ENCODE measurements around the gene TES.
A peak's percentile ranks its signal among the peaks of the same experiment; 100 is the strongest.

DNA sequence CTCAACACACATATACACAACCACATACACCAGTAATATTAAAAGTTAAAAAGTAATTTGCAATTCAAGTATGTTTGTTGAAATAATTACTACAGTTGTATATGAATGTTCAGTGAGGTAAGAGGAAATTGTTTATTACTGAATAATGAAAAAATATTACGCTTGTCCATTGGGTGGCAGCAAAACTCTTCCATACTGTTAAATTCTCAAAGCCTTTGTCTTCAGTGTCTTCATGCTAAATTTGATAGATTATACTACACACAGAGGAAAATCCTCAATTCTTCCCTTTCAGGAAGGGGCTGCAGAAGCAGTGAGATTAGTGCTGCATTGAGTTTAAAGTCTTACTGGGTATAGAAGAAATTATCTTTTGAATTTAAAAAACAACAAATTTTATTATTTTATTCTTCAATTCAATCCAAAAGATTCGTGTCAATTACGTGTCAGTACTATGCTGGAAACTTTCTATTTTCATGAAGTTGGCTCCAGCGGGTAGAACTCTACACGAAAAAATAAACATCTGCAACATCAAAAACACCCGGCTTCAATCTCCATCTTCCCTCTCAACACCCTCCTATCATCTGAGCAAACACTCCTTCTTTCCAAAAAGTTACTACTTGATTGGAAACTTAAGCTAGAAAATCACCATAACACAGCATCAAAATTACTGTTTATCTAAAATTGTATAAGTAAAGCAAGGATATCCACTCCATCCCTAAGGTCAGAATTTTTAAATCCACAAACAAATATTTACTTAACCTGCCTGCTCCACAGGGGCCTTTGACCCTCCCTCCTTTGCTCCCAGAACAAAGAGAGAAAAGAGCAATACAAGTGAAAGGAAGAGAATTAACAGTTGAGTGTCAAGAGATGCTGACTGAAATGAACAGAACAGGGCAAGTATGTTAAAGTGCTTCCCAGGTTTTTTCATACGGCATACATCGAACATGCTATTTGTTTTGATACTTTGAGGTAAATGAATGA is 37.0 kb upstream of the TES start:
- TF ChIP-seq, protein P1, sequence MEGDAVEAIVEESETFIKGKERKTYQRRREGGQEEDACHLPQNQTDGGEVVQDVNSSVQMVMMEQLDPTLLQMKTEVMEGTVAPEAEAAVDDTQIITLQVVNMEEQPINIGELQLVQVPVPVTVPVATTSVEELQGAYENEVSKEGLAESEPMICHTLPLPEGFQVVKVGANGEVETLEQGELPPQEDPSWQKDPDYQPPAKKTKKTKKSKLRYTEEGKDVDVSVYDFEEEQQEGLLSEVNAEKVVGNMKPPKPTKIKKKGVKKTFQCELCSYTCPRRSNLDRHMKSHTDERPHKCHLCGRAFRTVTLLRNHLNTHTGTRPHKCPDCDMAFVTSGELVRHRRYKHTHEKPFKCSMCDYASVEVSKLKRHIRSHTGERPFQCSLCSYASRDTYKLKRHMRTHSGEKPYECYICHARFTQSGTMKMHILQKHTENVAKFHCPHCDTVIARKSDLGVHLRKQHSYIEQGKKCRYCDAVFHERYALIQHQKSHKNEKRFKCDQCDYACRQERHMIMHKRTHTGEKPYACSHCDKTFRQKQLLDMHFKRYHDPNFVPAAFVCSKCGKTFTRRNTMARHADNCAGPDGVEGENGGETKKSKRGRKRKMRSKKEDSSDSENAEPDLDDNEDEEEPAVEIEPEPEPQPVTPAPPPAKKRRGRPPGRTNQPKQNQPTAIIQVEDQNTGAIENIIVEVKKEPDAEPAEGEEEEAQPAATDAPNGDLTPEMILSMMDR (IDR thresholded peaks at IDR 0.05; ENCODE audit: low read depth, low read length) = peak; percentile 20
- TF ChIP-seq, protein P2, sequence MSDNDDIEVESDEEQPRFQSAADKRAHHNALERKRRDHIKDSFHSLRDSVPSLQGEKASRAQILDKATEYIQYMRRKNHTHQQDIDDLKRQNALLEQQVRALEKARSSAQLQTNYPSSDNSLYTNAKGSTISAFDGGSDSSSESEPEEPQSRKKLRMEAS (IDR thresholded peaks at IDR 0.05; ENCODE audit: low read depth, low read length) = no peak
